Memory B cell (primary cell): ENCODE measurements around the gene IMP4.
A peak's percentile ranks its signal among the peaks of the same experiment; 100 is the strongest.

Experiments used
- ATAC-seq: fragments of 150-1000 bp; cut with Tn5 transposase; 2 replicates; pipeline ENCODE4 v1.10.0; 2021; ENCODE audit warnings: low read depth, mild to moderate bottlenecking, moderate library complexity
- DNase-seq, 2 donors: peaks; one replicate each; pipeline ENCODE4 v3.0.0; 2022; ENCODE audit warnings: low spot score in 2 of 2
- H3K27ac Mint-ChIP-seq: one replicate; pipeline ENCODE4 v1.8.0; 2022; ENCODE audit warnings: mild to moderate bottlenecking, moderate library complexity, mixed read lengths
- H3K27me3 Mint-ChIP-seq: one replicate; pipeline ENCODE4 v1.8.0; 2022; ENCODE audit warnings: mixed read lengths
- H3K36me3 Mint-ChIP-seq: one replicate; pipeline ENCODE4 v1.8.0; 2022; ENCODE audit warnings: mild to moderate bottlenecking, mixed read lengths
- H3K4me1 Mint-ChIP-seq: one replicate; pipeline ENCODE4 v1.8.0; 2022; ENCODE audit warnings: mixed read lengths
- H3K4me3 Mint-ChIP-seq: one replicate; pipeline ENCODE4 v1.8.0; 2022; ENCODE audit warnings: mild to moderate bottlenecking, moderate library complexity, mixed read lengths
- H3K9me3 Mint-ChIP-seq: one replicate; pipeline ENCODE4 v1.8.0; 2022; ENCODE audit warnings: mixed read lengths

The IMP4 gene

DNA sequence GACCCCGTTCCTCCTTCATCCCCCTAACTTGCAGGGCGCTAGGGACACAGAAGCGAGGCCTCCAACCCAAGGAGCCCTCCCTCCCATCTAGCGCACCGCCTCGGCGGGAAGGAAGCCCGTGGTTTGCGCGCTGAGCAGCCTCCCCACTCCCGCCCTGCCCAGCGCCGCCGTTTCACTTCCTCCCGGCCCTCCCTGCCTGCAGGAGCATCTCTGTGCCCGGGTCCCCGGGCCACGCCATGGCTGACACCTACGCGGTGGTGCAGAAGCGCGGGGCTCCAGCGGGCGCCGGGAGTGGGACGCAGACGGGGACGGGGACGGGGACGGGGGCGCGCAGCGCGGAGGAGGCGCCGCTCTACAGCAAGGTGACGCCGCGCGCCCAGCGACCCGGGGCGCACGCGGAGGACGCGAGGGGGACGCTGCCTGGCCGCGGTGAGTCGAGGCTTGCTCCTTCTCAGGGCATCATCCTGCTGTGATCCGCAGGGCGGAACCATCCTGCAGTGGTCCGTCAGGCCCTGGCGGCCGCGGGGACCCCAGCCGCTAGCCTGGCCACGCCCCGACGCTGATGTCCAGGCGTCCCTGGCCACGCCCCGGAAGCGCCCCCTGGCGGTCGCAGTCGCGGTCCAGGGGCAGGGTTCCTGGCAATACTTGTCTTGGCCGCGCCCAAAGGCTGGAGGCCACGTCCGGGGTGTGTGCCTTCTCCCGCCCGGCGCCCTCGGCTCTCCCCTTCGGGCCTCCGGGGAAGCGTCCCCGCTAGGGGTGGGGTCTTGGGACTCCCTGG lies 29.5 kb downstream of the IMP4 start:
- Mint-ChIP-seq H3K9me3 (no peaks in the 10 kb centered on the region), H3K27me3 (no peaks in the 10 kb centered on the region), H3K4me1 (peaks cover 56% of the 10 kb centered on the region), H3K27ac (peak overlapping the region; percentile 93), H3K36me3 (peaks cover 17% of the 10 kb centered on the region), H3K4me3 (peak overlapping the region; percentile 94)
- ATAC-seq (peak; percentile 78), DNase-seq (peak; percentile 66 to 71)

GRCh38 chr2:130372833-130373807 lies 30.4 kb downstream of the IMP4 start:
- Mint-ChIP-seq H3K36me3 (peaks cover 17% of the 10 kb centered on the region), H3K27ac (peak overlapping the region; percentile 76), H3K9me3 (no peaks in the 10 kb centered on the region), H3K4me1 (peaks cover 62% of the 10 kb centered on the region), H3K4me3 (peak overlapping the region; percentile 94), H3K27me3 (no peaks in the 10 kb centered on the region)
- ATAC-seq, result no peak
- DNase-seq, result no peak

DNA sequence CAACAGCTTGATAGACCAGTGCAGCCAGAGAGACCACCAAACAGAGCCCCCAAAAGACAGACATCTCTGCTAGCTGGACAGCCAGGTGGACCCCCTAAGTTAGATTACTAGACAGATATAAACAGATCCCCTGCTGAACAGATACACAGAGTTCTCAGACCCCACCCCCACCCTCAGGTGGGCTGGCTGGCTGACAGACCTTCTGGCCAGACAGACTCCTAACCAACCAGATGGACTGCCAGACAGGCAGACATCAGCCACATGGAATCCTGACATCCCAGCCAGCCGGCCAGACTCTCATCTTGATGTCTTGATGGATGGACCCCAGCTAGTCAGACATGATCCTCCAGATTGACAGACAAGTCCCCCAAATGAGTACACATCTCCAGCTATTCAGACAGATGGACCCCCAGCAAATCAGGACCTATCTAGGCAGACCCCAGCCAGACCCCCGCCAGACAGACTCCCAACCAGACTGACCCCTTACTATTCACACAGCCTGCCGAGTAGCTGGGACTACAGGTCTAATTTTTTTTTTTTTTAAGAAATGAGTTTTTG lies 31.2 kb downstream of the IMP4 start:
- ATAC-seq (no peak), DNase-seq (no peak)
- H3K4me1 Mint-ChIP-seq, result peaks cover 62% of the 10 kb centered on the region
- H3K27ac Mint-ChIP-seq, result peak overlapping the region; percentile 76
- peak overlapping the region; percentile 94 for H3K4me3 Mint-ChIP-seq
- no peaks in the 10 kb centered on the region for H3K9me3 Mint-ChIP-seq
- no peaks in the 10 kb centered on the region for H3K27me3 Mint-ChIP-seq
- H3K36me3 Mint-ChIP-seq, result peaks cover 17% of the 10 kb centered on the region

DNA sequence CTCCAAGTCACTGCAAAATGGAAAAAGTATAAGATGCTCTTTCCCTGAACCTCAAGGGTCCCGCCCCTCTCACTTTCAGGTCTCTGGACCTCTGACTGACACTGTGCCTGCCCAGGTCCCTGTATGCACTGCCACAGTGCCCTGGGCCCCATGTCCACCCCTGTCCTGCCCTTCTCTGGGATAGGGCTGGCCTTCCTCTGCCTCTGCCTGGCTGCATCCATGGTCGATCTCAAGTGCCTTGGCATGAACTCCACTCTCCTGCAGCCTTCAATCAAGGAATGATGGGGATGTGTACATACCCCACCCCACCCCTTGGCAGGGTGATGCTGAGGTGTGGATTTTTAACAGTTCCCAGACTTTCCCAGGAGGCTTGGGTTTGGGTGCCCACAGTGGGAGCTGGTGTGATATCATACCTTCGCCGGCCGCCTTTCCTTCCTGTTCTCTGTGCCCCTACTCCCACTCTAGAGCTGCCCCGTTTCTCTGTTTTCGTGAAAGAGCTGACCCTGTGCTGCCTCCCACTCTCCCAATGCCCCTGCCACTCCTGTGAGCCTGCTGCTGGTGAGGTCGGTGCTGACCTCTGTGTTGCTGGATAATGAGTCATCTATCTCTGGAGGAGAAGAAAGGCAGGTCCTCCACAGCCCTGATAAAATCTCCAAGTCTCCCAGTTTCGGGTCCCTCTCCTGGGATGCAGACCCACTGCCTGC lies 32.0 kb downstream of the IMP4 start:
- no peaks in the 10 kb centered on the region for H3K9me3 Mint-ChIP-seq
- no peak for ATAC-seq
- peak overlapping the region; percentile 94 for H3K27ac Mint-ChIP-seq
- H3K4me1 Mint-ChIP-seq, result peaks cover 64% of the 10 kb centered on the region
- peaks cover 20% of the 10 kb centered on the region for H3K36me3 Mint-ChIP-seq
- H3K4me3 Mint-ChIP-seq, result peak overlapping the region; percentile 55
- DNase-seq, result no peak
- no peaks in the 10 kb centered on the region for H3K27me3 Mint-ChIP-seq

GRCh38 chr2:130375291-130376266 lies 32.9 kb downstream of the IMP4 start:
- H3K27ac Mint-ChIP-seq, result peak overlapping the region; percentile 94
- H3K36me3 Mint-ChIP-seq, result peaks cover 25% of the 10 kb centered on the region
- ATAC-seq, result no peak
- H3K9me3 Mint-ChIP-seq, result no peaks in the 10 kb centered on the region
- no peak for DNase-seq
- H3K4me3 Mint-ChIP-seq, result no peak overlapping the region
- H3K4me1 Mint-ChIP-seq, result peaks cover 62% of the 10 kb centered on the region
- no peaks in the 10 kb centered on the region for H3K27me3 Mint-ChIP-seq

DNA sequence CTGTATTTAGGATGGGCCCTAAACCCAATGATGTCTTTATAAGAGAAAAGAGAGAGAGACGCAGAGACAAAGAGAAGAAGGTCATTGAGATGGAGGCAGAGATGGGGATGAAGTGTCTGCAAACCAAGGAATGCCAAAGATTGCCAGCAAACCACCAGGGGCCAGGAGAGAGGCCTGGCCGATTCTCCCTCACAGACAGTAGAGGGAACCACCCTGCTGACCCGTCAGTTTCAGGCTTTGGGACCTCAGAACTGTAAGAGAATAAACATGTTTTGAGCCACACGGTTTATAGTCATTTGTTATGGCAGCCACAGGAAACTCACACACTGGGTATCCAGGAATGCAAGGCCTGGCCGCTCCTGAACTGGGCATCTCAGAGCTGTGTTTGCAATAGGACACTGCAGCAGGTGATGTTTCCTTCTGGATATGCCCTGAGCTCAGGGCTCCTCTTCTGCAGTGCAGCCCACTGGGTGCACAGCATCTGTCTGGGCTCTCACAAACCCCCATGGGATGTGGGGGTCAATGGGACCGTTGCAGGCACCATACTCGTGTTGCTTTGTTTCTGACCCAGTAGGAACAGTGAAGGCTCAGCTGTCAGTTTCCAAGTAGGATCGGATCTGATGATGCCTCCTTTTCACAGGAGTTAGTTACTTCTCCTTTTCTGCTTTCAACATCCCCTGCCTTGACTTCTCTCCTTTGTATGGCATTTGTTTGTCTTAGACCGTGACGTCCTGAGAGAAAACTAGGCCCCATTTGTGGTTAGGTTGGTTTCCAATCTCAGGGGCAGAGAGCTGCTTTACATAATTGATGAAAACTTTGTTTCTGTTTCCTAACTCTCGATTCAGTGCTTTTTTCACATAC lies 34.0 kb downstream of the IMP4 start:
- no peaks in the 10 kb centered on the region for H3K27me3 Mint-ChIP-seq

DNA sequence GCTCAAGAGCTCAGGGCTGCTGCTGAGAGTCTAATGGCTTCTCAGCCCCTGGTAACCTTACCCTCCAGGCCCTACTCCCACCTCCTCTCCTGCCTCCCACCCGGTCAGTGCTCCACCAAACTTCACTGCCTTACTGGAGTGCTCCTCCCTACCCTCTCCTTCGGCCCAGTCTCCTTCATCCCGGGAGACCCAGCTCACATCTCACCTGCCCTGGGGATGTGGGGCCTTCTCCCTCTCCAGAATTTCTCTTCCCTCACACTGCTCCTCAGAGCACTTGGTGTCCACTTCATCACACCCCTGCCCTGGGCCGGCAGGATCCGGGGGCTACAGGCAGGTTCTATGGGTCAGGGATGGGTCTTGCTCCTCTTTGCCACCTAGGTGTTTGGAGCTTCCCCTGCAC lies 34.8 kb downstream of the IMP4 start:
- peaks cover 66% of the 10 kb centered on the region for H3K4me1 Mint-ChIP-seq
- peak overlapping the region; percentile 78 for H3K4me3 Mint-ChIP-seq
- peaks cover 32% of the 10 kb centered on the region for H3K36me3 Mint-ChIP-seq
- no peaks in the 10 kb centered on the region for H3K27me3 Mint-ChIP-seq
- ATAC-seq, result no peak
- DNase-seq, result no peak
- peak overlapping the region; percentile 94 for H3K27ac Mint-ChIP-seq
- no peaks in the 10 kb centered on the region for H3K9me3 Mint-ChIP-seq

More for the DNA sequence above, 34.0 kb downstream of the IMP4 start:
- ATAC-seq (peak; percentile 66), DNase-seq (peak in 1 of 2 donors; percentile 49)
- H3K9me3 Mint-ChIP-seq, result no peaks in the 10 kb centered on the region
- peaks cover 61% of the 10 kb centered on the region for H3K4me1 Mint-ChIP-seq
- H3K36me3 Mint-ChIP-seq, result peaks cover 27% of the 10 kb centered on the region
- peak overlapping the region; percentile 94 for H3K27ac Mint-ChIP-seq
- H3K4me3 Mint-ChIP-seq, result peak overlapping the region; percentile 78

DNA sequence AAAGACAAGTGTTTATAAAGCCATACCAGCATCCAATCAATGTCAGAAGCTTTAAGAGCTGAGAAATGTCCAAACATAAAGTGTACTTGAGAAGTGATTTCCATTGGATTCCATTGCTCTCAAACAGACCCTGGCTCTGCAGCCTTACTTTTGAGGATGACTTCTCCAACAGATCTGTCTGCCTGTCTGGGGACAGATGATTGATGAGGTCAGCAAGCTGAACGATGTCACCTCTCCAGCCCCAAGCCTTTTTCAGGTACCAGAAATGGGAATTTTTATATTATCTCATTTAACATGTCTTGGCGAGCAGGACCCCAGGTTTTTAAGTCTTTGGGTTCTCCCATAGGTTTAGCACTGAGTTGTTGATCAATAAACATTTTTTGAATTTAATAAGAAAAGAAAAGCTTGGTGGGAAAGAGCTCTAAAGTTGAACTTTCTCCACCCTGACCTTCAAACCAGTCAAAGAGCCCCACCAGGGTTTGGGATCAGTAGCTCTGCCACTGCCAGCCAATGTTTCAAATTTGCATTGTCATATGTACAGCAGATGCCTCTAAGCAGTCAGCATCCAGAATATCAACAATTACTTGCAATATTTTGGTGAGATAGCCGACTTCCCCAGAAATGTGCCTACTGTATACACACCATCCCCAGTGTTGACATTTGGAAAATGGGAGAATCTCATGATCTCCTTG lies 35.7 kb downstream of the IMP4 start:
- Mint-ChIP-seq H3K27me3 (no peaks in the 10 kb centered on the region), H3K4me3 (no peak overlapping the region), H3K9me3 (no peaks in the 10 kb centered on the region), H3K4me1 (peaks cover 64% of the 10 kb centered on the region), H3K36me3 (peaks cover 35% of the 10 kb centered on the region), H3K27ac (peak overlapping the region; percentile 94)
- no peak for DNase-seq
- no peak for ATAC-seq

GRCh38 chr2:130378898-130379214 lies 36.2 kb downstream of the IMP4 start:
- peaks cover 59% of the 10 kb centered on the region for H3K4me1 Mint-ChIP-seq
- ATAC-seq, result no peak
- no peak overlapping the region for H3K27ac Mint-ChIP-seq
- H3K36me3 Mint-ChIP-seq, result peaks cover 32% of the 10 kb centered on the region
- no peaks in the 10 kb centered on the region for H3K9me3 Mint-ChIP-seq
- no peak overlapping the region for H3K4me3 Mint-ChIP-seq
- no peaks in the 10 kb centered on the region for H3K27me3 Mint-ChIP-seq
- DNase-seq, result no peak

GRCh38 chr2:130380096-130380934 lies 37.6 kb downstream of the IMP4 start:
- ATAC-seq (no peak), DNase-seq (no peak)
- no peaks in the 10 kb centered on the region for H3K27me3 Mint-ChIP-seq
- H3K4me1 Mint-ChIP-seq, result peaks cover 51% of the 10 kb centered on the region
- peak overlapping the region; percentile 93 for H3K27ac Mint-ChIP-seq
- H3K36me3 Mint-ChIP-seq, result peaks cover 29% of the 10 kb centered on the region
- no peak overlapping the region for H3K4me3 Mint-ChIP-seq
- no peaks in the 10 kb centered on the region for H3K9me3 Mint-ChIP-seq

DNA sequence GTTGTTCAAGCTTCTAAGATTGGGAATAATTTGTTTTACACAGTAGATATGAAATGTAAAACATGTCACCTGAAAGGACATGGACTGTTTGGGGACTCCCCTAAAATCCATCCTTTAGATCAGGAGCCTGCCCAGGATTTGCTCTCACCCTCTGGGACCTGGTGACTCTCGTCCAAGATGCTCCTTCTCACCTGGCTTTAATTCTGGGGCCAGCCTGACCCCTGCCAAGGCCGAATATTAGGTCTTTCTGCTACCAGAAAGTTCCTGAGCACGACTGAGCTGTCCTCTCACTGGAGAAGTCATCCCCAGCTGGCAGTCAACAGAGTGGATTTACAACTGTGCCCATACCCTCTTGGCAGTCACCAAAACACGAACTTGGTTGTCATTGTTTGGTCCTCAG lies 38.4 kb downstream of the IMP4 start:
- Mint-ChIP-seq H3K9me3 (no peaks in the 10 kb centered on the region), H3K27ac (peak overlapping the region; percentile 28), H3K27me3 (no peaks in the 10 kb centered on the region), H3K4me1 (peaks cover 55% of the 10 kb centered on the region), H3K4me3 (no peak overlapping the region), H3K36me3 (peaks cover 22% of the 10 kb centered on the region)
- DNase-seq, result no peak
- ATAC-seq, result no peak
